Right ventricle myocardium inferior (tissue), 1 donor: ENCODE data around the gene NEUROG2. TPM values are rescaled to one million over a fixed set of nuclear protein-coding genes. Genes with fewer than 3 reads are reported as not detected.
"Not testable (repeated sequence)": the region's sequence is repeated elsewhere in the genome, so short reads cannot be mapped to it uniquely, and the experiment has no call there.

Experiments used
- ATAC-seq: fragments of 200-7000 bp; cut with Tn5 transposase; one replicate; pipeline ENCODE4 v1.9.1; 2020; ENCODE audit warnings: mild to moderate bottlenecking, moderate library complexity
- DNase-seq: peaks from one replicate; pipeline ENCODE4 v3.0.0; 2021; ENCODE audit errors: missing footprints
- intact Hi-C: fragments of 100-400 bp; cut with DNase I; formaldehyde crosslinking; loops from one replicate; pipeline ENCODE4 v1.11.0; 2022
- total RNA-seq: library from RNA; stranded (reverse); fragmentation: NEBNext Ultra II Directional; extraction: Animal tissue kit (Norgen Biotek cat#: 25700); gene quantifications from one replicate; pipeline ENCODE4 v1.2.1, GENCODE V29; 2021
- donor health status: DM: no; HTN: yes; CAD: no; lungs with severe emphysema.

The NEUROG2 gene
- total RNA-seq, 1 donor from 2014 or later: not detected

DNA sequence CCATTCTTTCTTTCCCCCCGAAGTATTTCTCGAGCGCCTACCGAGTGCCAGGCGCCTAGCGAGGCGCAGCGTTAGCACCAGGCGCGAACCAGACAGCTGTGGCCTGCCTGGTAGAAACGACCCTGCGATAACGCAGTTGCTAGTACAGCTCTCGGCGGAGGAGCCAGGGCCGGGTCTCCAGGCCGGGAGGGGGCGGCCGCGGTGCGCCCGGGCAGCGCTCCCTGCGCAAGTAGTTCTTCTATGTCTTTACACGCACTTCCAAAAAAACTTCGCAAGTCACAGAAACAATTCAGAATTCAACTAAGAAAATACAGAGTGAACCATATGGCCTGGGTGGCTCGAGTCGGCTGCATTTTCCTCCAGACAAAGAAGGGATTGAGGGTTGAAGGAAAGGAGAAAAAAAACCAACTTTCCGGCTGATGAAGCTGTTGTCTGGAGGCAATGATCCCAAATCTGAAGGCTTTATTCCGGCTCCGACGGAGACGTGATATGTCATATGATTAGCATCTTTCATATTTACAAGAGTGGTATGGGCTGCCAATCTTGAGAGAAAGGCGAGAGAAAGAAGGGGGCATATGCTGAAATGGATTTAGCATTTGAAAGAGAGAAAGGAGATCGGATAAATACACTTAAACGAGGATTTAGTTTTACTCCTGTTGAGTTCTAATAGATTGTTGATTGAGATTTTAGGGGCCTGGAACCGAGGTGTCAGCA, 7.2 kb upstream of the NEUROG2 start:
- ATAC-seq (no peak), DNase-seq (peak; percentile 74)
- intact Hi-C loops: loop anchor here (10.0 kb wide), 1 partner anchor 428 kb away; no protein-coding TSS in a partner anchor

DNA sequence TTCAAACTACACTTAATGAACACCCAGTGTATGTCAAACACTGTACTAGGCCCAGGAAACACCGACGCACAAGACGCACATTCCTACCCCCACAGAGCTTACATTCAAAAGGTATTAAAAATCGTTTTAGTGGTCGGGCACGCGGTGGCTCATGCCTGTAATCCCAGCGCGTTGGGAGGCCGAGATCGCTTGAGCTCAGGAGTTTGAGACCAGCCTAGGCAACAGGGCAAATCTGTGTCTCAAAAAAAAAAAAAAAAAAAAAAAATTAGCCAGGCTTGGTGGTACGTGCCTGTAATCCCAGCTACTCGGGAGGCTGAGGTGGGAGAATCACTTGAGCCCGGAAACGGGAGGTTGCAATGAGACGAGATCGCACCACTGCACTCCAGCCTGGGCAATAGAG, 6.5 kb upstream of the NEUROG2 start:
- not testable (repeated sequence) for DNase-seq, ATAC-seq
- intact Hi-C loops: loop anchor here (10.0 kb wide), 1 partner anchor 428 kb away; no protein-coding TSS in a partner anchor

DNA sequence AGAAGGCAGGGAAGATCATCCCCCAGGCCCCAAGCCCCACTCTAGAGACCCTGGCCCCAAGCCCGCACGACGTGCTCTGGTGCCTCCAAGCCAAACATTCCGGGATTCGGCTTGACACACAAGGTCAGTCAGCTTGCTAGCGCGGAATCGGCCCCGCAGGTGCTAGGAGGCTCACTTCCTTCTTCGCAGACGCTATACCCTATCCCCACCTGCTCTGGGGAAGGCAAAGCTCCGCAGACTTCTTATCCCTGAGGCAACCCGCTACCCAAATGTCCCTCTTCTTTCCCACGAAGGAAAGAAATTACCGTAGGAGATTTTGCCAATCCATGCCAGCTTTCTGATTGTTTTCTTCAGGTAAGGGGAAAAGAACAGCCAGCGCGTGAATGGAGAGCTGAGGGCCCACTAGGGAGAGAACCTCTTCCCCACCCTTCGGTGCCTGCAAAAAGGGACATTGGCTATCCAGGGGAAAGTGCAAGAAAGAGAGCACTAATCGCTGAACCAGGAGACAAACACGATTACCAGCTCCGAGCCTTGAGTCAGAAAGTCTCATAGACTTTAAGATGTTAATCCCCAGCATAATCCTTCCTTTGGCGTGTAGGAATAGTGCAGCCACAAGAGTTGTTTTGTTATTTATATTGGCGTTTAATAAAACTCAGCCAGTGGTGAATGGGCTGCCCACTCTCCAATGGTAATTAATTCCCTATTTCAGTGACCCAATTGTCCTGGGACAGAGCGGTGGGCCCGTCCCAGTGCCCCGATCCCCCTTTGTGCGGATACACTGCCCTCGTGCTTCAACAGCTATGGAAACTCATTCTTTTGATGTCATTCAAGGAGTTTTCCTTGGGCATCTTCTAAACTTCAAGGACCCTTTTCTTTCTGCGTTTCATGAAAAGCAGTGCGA, 5.4 kb upstream of the NEUROG2 start:
- no peak for DNase-seq
- ATAC-seq: no peak
- intact Hi-C loops: loop anchor here (10.0 kb wide), 1 partner anchor 427 kb away; no protein-coding TSS in a partner anchor

DNA sequence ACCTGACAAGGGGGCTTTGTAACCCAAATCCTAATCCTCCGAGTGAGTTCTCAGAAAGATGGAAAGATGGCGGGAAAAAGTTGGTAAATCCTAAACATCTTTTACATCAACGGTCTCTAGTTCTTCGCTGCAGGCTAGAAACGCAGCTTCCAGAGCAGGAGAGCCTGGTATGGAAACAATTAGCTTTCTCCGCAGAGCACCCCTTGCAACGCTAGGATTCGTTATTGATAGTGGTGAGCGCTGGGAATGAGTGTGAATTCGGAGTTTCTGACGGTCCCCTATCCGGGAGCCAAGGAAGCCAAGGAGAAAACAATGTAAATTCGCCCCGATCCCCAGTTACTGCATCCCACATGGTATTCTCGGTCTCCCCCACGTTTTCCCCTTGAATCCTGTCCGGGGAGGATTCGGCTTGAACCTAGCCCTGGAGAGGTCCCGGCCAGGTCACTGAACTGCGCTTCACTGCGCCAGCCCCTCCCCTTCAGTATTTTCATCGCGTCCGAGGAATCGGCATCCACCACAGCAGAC, 4.7 kb upstream of the NEUROG2 start:
- DNase-seq (no peak), ATAC-seq (no peak)
- intact Hi-C loops: loop anchor here (10.0 kb wide), 1 partner anchor 426 kb away; no protein-coding TSS in a partner anchor

DNA sequence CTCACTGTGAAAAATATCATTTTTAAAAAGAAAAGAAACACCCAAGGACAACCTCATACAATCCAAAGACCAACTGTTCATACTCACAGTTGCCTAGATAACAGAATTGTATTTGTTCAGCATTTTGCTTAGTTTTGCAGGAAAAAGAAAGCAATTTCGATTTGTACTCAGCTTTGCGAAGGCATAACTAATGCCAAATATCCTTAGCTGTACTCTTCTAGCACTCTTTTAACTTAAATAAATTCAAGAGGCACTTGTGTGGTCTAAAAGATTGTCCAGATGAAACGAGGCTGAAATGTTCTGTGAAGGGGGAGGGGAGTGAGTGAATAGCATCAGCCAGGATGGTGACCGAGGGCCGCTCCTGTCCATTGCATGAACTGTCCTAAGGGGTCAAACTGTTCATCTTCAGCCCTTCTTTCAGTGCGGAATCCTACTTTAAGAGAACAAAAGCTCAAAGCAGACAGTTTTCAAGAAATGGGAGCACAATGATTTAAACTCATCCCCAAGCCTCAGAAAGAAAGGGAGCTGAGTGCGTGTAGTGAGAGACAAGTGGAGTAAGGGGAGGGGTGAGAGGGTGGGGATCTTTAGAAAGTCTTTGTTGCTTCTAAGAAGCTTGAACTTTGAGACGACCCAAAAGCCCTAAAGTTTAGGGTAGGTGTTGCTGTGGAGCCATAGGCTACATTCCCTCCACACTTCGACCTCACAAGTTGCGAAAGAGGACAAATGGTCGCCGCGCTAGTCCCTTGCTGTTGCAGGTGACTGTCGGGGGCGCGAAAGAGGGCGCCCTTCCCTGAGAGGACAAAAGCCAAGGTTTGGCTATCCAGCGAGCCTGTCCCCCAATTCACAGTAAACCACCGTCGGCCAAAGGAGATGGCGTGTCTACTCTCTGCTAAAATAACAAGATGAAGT, 4.0 kb upstream of the NEUROG2 start:
- intact Hi-C loops: loop anchor here (10.0 kb wide), 1 partner anchor 425 kb away; no protein-coding TSS in a partner anchor
- ATAC-seq (no peak), DNase-seq (no peak)

DNA sequence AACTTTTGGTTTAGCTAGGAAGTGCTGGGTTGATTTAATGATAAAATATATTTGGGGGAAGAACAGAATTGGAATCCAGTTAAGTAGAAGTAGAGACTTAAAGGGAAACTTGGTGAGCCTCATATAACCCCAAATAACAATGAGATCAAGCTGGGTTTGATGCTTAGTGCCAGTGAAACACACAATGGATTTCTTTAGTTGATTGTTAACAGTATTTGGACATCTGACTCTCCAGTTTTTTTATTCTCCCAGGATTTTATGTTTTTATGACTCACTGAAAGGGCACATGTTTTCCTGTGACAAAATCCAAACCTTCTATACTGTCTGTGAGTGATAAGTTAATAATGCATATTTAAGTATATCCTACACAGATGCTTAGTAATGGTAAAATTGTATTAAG, 2.7 kb upstream of the NEUROG2 start:
- no peak for ATAC-seq
- intact Hi-C loops: no loop called here
- no peak for DNase-seq

DNA sequence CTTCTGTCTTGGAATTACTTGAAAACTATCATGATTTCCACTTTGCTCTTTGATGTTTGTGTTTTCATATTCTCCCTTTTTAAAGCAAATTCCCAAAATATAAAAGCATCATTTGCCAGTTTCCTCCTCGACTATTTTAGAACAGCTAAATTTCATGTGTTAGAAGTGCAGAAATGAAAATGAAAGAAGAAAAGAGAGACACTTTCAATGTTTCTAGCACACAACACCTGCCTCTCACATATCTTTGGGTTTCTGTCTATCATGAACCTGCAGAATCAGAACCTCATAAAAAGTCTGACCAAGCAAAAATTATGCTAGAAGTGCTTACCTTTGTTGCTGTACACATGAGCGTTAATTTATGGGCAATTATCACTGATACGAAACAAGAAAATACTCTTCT, 1.9 kb upstream of the NEUROG2 start:
- intact Hi-C loops: no loop called here
- no peak for ATAC-seq

DNA sequence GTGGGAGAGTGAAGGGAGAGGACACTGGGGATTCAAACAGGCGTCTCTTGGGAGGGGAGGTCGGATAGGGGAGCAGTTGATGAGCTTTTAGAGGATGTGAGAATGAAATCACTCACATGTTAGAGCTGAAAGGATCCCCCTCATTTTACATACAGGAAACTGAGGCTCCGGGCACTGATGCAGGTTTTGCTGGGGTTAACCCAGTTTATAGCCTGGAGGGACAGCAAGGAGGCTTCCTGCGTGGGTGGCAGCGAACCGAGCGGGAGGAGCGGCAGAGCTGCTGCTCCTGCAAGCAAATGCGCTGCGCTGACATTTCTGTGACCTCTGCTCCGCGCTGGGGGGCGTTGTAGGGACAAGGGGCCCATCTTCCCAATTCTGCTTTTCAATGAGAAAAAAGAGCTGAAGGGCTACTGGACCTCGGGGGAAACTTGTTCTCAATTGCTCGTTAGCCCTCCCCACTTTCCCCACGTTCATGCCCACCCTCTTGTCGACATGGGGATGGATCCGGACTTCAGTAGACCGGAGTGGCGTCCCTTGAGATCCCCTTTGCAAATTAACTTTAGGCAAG, 1.2 kb upstream of the NEUROG2 start:
- intact Hi-C loops: no loop called here
- DNase-seq (no peak), ATAC-seq (no peak)

More for the DNA sequence above, 1.9 kb upstream of the NEUROG2 start:
- no peak for DNase-seq

DNA sequence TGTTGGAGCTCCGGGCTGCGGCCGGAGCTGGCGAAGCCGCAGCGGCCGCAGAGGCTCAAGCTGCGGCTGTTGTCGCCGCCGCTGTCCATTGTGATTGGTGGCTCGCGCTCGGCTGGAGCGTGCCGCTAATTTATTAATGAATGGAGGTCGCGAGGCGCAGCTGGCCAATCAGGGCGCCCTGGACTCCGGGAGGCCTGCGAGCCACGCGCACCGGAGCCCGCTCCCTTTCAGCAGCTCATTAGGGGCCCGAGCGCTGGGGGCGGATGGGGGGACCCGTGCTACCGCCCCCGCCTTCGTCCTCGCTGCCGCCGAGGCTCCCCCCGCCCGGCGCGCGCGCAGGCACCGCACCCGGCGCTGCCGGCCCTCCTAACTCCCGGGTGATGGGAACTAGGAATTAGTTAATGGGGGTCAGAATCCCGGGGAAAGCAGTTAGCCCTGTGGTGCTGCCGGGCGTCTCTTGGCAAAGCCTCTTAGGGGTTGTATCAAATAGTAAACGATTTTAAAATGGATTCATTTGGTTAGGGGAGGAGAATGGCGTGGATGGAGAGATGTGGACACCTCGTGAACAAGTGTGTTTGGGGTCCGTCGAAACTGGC, 589 bp upstream of the NEUROG2 start:
- intact Hi-C loops: no loop called here
- ATAC-seq: no peak
- no peak for DNase-seq

DNA sequence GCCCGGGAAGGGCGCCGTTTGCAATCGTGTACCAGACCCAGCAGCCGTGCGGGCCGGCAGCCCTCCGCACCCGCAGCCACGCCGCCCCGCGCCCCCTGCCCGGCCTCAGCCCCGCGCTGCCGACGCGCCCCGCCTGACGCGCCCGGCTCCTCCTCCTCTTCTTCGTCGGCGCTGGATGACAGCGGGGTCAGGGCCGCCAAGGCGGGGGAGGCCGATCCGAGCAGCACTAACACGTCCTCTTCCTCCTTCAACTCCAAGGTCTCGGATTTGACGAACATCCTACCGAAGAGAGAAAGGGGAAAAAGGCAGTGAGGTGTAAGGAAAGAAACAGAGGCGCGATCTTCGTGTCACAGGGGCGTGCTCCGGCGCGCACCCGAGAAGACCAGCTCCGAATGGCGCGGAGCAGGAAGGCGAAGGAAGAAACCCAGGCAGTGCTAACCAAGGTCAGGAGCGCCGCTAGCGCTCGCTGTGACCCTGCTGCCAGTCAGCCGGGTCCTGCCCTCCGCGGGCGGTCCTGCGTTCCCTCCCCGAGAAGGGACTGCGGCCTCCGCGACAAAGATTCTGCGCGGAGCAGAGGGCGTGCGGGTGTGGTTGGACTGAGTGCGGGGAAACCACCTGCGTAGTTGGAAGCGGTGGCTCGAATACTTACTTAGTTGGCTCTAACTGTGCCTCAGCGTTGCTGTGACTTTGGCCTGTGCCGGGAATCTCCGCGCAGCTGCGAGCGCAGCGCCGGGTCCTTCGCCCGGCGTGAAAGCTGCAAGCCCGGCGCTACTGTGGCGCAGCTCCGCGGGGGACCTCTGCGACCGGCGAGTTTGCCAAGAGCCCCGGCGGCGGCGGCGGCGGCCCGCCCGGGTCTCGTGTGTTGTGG, 548 bp downstream of the NEUROG2 start:
- intact Hi-C loops: no loop called here
- no peak for DNase-seq

DNA sequence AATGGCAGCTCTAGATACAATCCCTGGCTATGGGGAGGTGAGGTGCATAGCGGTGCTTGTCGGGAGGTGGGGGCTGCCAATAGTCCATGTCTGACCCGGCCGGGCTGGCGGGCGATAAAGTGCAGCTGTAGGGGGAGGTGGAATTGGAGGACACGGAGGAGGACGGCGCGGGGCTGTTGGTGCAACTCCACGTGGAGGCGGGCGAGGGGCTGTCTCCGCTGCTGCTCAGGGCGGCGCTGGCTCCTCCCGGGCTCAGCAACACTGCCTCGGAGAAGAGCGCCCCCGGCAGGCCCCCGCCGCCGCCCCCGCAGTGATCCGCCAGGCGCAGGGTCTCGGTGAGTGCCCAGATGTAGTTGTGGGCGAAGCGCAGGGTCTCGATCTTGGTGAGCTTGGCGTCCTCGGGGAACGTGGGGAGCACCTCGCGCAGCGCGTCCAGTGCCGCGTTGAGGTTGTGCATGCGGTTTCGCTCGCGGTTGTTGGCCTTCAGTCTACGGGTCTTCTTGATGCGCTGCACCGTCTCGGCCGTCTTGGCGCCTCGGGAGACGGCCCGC, 1.3 kb downstream of the NEUROG2 start:
- no peak for ATAC-seq
- no peak for DNase-seq
- intact Hi-C loops: no loop called here

More for the DNA sequence above, 548 bp downstream of the NEUROG2 start:
- ATAC-seq: peak; percentile 33

DNA sequence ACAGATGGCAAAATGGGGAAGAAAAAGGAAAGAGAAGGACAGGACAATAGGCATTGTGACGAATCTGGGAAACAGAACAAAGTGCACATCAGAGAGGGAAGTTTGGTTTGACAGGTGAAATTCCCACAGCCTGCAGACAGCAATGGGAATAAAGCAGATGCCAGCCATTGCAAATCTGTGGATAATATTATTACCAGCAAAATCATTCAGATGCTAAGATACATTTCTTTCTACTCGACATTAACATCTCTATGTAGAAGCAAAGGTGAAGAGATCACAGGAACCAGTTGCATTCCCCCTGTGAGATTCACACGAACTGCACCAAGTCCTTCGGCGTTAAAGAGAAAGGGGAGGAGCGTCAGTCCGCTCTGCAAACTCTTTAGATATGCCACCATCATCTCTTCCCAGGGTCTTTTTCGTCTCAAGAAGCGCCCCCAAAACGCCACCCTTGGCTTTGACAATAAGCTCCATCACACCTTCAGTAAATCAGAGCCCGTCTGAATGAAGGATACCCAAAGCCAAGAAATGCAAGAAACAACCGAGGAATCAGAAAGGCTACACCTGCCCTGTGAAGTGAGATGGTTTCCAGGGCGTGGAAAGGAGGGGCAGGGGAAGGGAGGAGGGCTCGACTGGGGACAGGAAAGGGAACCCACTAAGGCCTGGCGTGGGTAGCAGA, 1.9 kb downstream of the NEUROG2 start:
- ATAC-seq (no peak), DNase-seq (no peak)
- intact Hi-C loops: no loop called here

DNA sequence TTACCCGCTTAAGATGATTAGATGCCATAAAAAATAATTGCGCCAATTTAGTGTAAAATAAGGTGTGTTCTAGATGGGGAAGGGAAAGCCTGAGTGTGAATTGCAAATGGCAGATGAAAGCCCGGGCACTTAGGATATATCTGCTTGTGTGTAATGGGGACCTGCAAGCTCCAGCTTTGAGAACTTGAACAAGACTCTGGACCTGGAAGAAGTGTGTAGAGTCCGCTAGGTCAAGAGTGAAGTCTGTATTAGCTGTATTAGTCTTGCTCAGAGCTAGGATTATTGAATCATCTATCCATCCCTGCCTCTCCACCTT, 4.2 kb downstream of the NEUROG2 start:
- no peak for ATAC-seq
- no peak for DNase-seq
- intact Hi-C loops: no loop called here

DNA sequence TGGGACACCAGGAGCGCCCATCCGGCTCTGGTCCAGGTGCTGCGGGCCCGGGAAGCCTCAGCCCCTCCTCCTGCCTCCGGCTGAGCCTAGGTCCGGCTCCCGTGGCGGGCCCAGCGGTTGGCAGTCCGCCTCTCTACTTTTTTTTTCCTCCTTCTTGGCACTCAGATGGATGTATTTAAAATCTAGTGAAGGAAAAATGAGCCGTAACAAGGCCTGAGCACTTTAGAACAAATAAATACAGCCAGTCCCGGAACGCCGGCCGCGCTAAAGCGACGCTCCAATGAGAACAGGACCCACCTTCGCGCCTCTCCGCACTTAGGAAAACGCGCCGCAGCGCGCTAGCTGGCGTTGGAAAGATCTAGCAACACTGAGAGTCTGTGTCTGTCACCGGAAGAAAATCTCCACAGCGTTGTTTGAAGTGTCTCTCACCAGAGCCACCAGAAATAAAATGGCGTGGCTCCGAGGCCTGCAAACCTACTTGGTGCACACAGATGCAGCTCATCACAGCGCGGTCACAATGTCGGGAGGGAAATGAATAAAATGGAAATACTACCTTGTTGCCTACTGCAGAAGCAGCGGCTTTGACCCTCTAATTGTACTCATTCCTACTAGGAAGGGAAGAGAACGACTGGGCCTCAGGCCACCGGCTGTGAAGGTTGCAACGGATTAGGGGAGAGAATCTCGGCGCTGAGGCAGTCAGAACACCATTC, 4.7 kb downstream of the NEUROG2 start:
- no peak for DNase-seq
- intact Hi-C loops: no loop called here
- no peak for ATAC-seq

DNA sequence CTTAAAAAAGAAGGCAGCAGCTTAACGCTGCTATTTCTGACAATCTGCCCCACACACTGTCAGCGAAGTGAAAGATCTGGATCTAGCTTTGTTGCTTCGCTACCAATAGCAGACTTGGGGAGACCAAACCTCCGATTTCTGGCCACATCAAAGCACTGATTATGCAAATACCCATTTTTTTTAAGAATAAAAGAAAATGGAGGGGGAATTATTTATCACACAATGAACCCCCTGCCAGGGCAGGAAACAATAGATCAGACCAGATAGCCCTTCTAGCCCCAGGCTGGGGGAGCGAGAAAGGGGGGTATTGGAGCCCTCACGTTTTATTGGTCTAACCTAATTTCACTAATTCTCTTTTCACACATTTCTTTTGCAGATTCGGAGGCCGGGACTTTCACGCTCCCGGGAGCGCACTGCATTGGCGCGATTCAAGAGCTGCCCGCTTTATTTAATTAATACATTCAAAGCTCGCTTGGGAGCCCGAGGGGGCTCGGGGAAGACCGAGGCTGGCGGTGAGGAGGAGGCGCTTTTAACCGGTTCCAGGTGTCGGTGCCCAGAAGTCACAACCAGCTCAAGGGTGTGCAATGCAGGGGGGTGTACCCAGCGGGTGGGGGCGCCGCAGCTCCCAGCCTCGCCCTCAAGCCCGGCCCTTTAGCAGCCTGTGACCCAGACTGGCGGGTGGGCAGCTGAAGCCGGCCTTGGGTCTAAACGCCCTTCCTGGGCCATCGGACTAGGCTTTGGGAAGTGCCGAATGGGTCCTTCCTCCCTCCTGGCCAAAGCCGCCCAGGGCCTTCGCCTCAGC, 5.5 kb downstream of the NEUROG2 start:
- ATAC-seq (no peak), DNase-seq (no peak)
- intact Hi-C loops: no loop called here
